GM19328 (cell line): ENCODE data around the gene MYO1F.
"Not testable (repeated sequence)": the region's sequence is repeated elsewhere in the genome, so short reads cannot be mapped to it uniquely, and the experiment has no call there.

Source experiments
- ATAC-seq: cut with Tn5 transposase; IDR thresholded peaks from one replicate; pipeline ENCODE4 v1.9.1; 2021; ENCODE audit warnings: mild to moderate bottlenecking, moderate library complexity; ENCODE audit not compliant: unreplicated experiment

The MYO1F gene

GRCh38 chr19:8567522-8568172, 9.6 kb downstream of the MYO1F start:
- no peak for ATAC-seq

- ATAC-seq = no peak
Observed at GRCh38 chr19:8566855-8567254, 10.4 kb downstream of the MYO1F start.

GRCh38 chr19:8564866-8565265, 12.4 kb downstream of the MYO1F start:
- not testable (repeated sequence) for ATAC-seq

GRCh38 chr19:8561075-8561764, 16.0 kb downstream of the MYO1F start:
- ATAC-seq = no peak

- ATAC-seq = no peak
Observed at GRCh38 chr19:8558325-8558724, 18.9 kb downstream of the MYO1F start.

GRCh38 chr19:8557642-8558238, 19.5 kb downstream of the MYO1F start:
- ATAC-seq = no peak

GRCh38 chr19:8553729-8554128, 23.5 kb downstream of the MYO1F start:
- not testable (repeated sequence) for ATAC-seq

GRCh38 chr19:8552810-8553209, 24.4 kb downstream of the MYO1F start:
- no peak for ATAC-seq

- ATAC-seq = no peak
Observed at GRCh38 chr19:8550070-8550469, 27.2 kb downstream of the MYO1F start.

GRCh38 chr19:8545743-8546142, 31.5 kb downstream of the MYO1F start:
- no peak for ATAC-seq

GRCh38 chr19:8544168-8544567, 33.1 kb downstream of the MYO1F start:
- ATAC-seq = no peak

- ATAC-seq = no peak
Observed at GRCh38 chr19:8539621-8540149, 37.6 kb downstream of the MYO1F start.

- ATAC-seq = no peak
Observed at GRCh38 chr19:8537099-8537498, 40.1 kb downstream of the MYO1F start.

GRCh38 chr19:8536282-8536681, 41.0 kb downstream of the MYO1F start:
- no peak for ATAC-seq

GRCh38 chr19:8532225-8532624, 45.0 kb downstream of the MYO1F start:
- no peak for ATAC-seq

- no peak for ATAC-seq
Observed at GRCh38 chr19:8531470-8531869, 45.8 kb downstream of the MYO1F start.

- ATAC-seq = no peak
Observed at GRCh38 chr19:8530061-8530679, 47.1 kb downstream of the MYO1F start.

- ATAC-seq = no peak
Observed at GRCh38 chr19:8529369-8530006, 47.8 kb downstream of the MYO1F start.

- ATAC-seq = no peak
Observed at GRCh38 chr19:8528500-8528899, 48.7 kb downstream of the MYO1F start.

GRCh38 chr19:8526345-8527091, 50.7 kb downstream of the MYO1F start:
- ATAC-seq = no peak

GRCh38 chr19:8525401-8525684, 51.9 kb downstream of the MYO1F start:
- no peak for ATAC-seq
